Myocyte (in vitro differentiated cells): ENCODE measurements around the gene RHOBTB3. TPM values are rescaled to one million over a fixed set of nuclear protein-coding genes. Genes with fewer than 3 reads are reported as not detected.
"Not testable (repeated sequence)": the region's sequence is repeated elsewhere in the genome, so short reads cannot be mapped to it uniquely, and the experiment has no call there.

Experiments
- DNase-seq: peaks from one replicate; pipeline ENCODE4 v3.0.0-alpha.2; 2012; ENCODE audit warnings: low read depth
- total RNA-seq: library from RNA; depleted of rRNA; stranded (reverse); fragments of >200 nt; gene quantifications from 2 replicates; pipeline ENCODE4 v1.2.3, GENCODE V29; 2014

The RHOBTB3 gene
- total RNA-seq, 1 donor from 2014 or later = 309 TPM

- DNase-seq = no peak
Observed at GRCh38 chr5:95798545-95798944, 67.4 kb downstream of the RHOBTB3 start.

- no peak for DNase-seq
Observed at GRCh38 chr5:95799191-95799835, 68.2 kb downstream of the RHOBTB3 start.

GRCh38 chr5:95800553-95800952 is 69.4 kb downstream of the RHOBTB3 start:
- DNase-seq = no peak

GRCh38 chr5:95801532-95801931 is 70.4 kb downstream of the RHOBTB3 start:
- DNase-seq = no peak

GRCh38 chr5:95801961-95802360 is 70.8 kb downstream of the RHOBTB3 start:
- peak; percentile 49 for DNase-seq

GRCh38 chr5:95803271-95804148 is 72.4 kb downstream of the RHOBTB3 start:
- peak; percentile 65 for DNase-seq

GRCh38 chr5:95804736-95805539 is 73.8 kb downstream of the RHOBTB3 start:
- no peak for DNase-seq

- DNase-seq = no peak
Observed at GRCh38 chr5:95806687-95807086, 75.6 kb downstream of the RHOBTB3 start.

- DNase-seq = no peak
Observed at GRCh38 chr5:95808013-95808685, 77.0 kb downstream of the RHOBTB3 start.

GRCh38 chr5:95808686-95809413 is 77.7 kb downstream of the RHOBTB3 start:
- no peak for DNase-seq

GRCh38 chr5:95809414-95809960 is 78.4 kb downstream of the RHOBTB3 start:
- peak; percentile 50 for DNase-seq

- DNase-seq = no peak
Observed at GRCh38 chr5:95810305-95811125, 79.4 kb downstream of the RHOBTB3 start.

GRCh38 chr5:95811126-95811423 is 79.9 kb downstream of the RHOBTB3 start:
- not testable (repeated sequence) for DNase-seq

- not testable (repeated sequence) for DNase-seq
Observed at GRCh38 chr5:95811461-95812073, 80.4 kb downstream of the RHOBTB3 start.

GRCh38 chr5:95812074-95812471 is 80.9 kb downstream of the RHOBTB3 start:
- no peak for DNase-seq

GRCh38 chr5:95813035-95813434 is 81.9 kb downstream of the RHOBTB3 start:
- not testable (repeated sequence) for DNase-seq

- DNase-seq = no peak
Observed at GRCh38 chr5:95815155-95815729, 84.1 kb downstream of the RHOBTB3 start.

GRCh38 chr5:95816341-95816740 is 85.2 kb downstream of the RHOBTB3 start:
- DNase-seq = no peak

- DNase-seq = no peak
Observed at GRCh38 chr5:95816776-95817175, 85.6 kb downstream of the RHOBTB3 start.
